HG02759 (cell line): ENCODE data around the gene MIAT.
A peak's percentile ranks its signal among the peaks of the same experiment; 100 is the strongest.

Source experiments
- ATAC-seq: cut with Tn5 transposase; IDR thresholded peaks from one replicate; pipeline ENCODE4 v1.9.1; 2021; ENCODE audit warnings: mild to moderate bottlenecking, moderate library complexity; ENCODE audit not compliant: unreplicated experiment

Gene MIAT

DNA sequence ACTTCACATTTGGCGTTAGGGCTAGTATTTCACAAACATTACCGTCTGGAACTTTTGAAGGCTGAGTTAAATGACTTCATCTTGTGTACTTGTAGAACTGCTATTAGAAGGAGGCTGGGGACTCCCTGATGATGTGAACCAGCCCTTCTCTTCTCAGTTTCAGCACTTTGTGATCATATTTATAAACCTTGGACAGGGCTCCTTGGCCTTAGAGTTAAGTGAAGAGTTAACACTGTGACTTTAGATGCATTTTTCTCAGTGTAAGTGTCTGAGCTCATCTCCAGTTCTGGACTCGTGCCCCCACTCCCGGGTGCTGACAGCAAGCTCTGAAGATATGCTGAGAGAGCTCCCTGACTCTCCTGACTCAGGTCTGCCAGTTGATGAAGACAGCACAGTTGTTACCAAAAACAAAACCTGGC is 8.4 kb downstream of the MIAT start:
- peak; percentile 26 for ATAC-seq

DNA sequence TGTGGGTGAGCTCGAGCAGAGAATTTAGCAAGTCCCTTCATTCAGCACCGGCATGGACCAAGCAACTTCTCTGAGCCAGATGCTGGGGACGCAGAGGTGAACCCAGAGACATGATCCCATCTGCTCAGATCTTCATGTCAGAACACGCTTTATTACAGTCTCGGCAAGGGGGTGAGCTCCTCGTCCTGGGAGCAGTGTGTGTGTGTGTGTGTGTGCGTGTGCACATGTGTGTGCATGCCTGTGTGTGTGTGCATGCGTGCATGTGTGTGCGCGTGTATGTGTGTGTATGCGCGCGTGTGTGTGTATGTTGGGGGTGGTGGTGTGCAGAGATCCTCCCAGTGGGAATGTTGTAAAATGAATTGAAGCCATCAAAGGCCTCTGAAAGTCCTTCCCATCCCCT is 9.8 kb downstream of the MIAT start:
- ATAC-seq, result no peak

DNA sequence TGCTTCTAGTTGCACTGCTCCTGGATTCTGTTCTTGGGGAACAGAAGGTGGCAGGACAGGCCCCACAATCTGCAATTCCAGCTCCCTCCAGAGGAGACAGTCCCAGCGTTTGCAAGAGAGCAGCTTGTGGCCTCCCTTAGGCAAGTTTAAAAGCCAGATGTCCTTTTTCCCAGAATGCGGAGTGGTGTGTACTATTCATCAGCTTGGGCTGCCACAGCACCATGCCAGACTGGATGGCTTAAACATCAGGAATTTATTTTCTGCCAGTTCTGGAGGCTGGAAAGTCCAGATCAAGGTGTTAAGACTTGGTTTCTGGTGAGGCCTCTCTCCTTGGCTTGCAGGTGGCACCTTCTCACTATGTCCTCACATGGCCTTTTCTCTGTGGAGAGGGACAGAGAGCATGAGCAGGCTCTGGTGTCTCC is 11.7 kb downstream of the MIAT start:
- no peak for ATAC-seq

DNA sequence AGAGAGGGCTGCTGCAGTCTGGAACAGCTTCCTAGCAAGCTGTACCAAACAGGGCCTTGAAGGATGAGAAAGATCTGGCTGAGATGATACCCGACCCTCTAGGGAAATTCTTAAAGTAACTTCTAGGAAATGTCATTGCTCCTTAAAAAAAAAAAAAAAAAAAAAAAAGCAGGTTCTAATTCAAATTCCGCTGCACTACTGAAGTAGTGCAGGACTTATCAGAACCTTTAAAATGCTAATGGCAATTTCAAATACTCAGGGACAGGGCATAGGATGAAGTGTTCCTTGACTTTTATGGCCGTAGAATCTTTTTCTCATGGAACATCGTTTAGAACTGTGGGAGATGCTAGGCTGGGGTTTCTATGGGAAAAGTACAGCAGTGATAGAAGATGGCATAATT is 13.1 kb downstream of the MIAT start:
- no peak for ATAC-seq

DNA sequence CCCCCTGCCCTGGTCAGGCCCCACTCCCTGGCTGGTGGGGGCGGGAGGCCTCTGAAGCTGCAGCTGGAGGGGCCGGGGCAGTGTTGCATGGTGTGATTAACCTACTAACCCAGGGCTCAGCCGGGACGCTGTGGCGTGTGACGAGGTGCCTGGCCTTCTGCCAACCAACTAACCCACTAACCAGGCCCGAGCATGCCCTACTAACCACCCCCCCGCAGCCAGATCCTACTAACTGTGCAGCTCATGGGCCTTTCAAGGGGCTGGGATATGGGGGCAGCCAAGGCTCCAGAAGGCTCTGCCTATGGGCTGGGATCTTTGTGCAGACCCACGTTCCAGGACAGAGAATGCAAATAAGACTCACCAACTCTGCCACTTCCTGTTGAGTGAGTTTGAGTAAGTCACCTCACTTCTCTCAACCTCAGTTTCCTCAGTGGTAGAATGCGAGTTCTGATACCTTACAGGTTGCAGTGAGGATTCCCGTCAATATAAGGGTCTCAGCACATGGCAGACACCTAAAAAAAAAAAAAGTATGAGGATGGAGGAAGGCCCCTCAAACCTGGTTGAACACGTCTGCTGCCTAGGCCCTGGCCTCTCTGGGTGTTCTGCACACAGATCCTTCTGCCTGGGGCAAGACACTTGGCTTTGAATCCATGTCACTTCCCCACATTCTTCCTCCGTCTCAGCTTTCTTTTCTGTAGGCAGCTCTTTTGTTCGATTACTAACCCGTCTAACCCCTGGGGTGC is 14.1 kb downstream of the MIAT start:
- peak; percentile 26 for ATAC-seq

DNA sequence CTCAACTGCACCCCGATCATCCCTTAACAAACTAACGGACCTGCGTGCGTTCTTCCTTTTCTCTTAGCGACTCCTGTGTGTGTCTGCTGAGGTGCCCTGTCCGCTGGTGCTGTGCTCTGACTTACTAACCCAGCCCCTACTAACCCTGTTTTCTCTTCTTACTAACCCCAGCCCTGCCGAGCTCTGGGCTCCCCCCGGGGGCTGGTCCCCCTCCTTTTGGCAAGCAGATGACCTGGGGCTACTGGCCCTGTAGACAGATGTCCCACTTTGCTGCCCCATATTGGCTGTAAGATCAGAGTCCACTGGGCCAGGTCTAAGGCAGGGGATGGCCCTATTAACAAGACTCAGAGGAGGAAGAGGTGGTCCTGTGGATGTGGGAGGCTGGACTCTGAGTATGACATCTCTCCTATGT is 14.7 kb downstream of the MIAT start:
- ATAC-seq, result peak; percentile 6

DNA sequence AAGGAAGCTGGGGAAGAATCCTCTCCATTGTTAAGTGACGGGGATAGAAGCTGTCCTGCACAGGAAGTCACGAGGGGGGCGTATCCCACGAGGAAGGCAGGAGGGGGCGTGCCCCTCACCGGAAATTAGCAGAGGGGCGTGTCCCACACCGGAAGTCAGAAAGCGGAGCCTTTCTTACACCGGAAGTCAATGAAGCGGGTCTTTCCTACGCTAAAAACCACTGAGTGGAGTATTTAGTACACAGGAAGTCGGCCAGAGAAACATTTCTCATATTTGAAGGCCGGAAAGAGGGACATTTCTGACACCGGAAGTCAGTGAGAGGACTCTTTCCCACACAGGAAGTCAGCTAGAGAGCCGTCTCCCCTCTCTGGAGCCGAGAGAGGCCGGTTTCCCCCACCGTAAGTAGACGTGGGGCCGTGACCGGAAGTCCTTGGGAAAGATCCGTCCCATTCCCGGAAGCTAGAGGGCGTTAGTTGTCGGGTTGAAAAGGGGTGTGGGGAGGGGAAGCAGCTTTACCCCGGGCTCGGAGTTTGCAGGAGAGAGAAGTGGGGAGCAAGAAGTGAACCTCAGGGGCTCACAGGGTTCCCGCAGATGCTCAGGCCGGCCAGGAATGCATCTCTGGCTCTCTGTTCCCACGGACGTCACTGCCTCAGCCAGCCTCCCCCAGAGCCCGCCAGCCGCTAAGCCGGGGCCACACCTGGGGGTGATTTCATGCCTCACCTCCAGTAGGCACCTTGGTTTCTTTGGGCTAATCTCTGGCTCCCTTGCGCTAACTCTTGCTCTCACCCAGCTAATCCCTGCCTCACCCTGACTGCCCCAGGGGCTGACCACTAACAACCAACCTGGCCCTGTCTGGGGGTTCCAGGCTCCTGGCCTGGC is 15.4 kb downstream of the MIAT start:
- ATAC-seq, result peak; percentile 73

DNA sequence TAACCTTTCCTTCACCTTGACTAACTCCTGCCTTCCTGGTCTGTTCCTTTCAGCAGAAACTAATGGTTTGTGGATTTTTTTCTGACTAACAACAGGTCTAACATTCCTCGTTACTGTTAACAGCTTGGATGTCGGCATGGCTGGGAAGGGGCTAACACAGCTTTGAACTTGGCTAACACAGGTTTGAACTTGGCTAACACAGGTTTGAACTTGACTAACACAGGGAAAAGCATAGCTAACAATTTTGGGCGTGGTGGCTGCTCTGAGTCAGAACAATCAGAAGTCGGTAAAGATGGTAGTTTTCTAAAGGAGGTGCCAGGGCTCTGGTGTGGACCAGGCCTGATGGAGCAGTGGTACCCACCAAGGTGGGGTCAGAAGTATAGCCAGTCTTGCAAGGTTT is 16.1 kb downstream of the MIAT start:
- ATAC-seq, result no peak

DNA sequence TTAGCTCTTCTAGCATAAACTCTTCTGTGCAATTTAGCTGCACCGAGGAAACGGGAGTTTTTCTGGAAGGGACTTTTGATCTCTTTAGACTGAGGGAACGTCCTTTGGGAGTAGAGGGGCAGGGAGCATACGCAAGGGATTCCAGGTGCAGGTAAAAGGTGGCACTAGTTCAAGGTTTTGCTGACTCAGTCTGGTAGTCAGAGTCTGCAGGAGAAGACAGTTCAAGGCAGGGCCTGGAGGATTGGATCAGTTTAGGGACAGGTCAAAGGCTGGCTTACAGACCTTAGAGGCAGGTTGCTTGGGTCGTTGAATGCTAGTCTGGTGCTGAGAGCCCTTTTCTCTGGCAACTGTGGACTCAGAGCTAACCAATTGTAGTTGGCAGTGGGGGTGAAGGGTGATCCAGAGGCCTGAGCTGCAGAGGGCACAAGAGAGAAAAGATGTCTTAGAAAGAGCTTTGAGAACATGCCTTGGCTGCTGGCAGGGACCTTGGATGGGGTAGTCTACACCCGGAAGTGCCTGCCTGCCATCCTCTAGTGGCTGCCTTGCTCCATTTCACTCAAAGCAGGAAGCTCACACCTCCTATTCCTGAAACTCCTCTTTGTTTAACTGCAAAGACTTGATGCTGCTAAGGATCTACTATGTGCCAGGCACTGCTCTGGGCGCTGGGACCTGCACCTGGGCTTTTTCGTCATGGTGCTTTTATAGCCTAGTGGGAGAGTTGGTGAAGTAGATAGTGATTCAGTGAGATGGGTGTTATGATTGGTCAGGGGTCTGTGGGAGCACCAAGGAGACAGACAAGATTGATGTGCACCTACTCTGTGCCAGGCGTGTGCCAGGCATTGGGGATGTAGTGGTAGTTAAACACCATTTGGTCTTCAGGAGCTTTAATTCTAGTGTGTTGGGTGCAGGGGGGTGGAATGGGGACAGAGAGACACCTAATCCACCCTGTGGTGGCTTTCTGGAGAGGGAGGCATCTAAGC is 17.1 kb downstream of the MIAT start:
- ATAC-seq, result no peak

DNA sequence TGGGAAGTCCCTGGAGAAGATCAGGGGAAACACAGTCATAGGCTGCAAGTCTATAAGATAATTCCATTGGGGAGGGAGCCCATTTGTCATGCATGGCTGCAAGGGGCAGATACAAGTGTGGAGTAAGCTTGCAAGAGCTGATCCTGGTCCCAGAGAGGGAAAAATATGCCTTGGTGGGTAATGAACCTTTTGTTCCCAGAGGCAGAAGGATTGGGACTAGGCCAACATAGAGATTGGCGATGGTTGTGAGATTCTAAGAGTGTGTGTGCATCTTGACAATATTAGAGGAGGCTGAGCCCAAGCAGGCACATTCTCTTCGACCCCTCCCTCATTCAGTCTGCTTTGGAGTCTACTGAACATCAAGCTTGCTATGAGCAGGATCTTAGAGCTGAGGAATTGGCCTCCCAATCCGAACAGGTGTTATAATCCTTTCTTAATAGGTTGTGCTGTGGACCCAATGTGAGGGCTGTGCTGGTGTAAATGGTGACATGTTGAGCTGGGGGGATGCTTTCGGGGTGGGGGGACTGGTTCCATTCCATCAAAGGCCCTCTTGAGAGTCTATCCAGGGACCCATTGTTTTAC is 18.4 kb downstream of the MIAT start:
- no peak for ATAC-seq

DNA sequence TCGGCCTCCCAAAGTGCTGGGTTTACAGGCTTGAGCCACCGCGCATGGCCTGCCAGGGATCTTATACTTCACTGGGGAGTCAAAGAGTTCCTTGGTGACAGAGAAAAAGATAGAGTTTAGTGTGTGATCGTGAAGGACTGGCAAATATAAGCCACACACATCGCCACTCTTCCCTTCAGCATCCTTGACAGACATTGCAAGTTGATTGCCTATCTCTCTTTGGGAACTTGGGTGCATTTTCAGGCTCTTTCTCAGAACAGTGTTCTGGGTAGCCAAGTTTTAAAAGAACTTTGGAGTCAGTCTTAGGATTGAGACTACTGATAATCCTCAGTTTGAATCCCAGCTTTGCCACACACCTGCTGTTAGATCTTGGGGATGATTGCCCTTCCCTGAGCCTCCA is 19.8 kb downstream of the MIAT start:
- ATAC-seq, result no peak

DNA sequence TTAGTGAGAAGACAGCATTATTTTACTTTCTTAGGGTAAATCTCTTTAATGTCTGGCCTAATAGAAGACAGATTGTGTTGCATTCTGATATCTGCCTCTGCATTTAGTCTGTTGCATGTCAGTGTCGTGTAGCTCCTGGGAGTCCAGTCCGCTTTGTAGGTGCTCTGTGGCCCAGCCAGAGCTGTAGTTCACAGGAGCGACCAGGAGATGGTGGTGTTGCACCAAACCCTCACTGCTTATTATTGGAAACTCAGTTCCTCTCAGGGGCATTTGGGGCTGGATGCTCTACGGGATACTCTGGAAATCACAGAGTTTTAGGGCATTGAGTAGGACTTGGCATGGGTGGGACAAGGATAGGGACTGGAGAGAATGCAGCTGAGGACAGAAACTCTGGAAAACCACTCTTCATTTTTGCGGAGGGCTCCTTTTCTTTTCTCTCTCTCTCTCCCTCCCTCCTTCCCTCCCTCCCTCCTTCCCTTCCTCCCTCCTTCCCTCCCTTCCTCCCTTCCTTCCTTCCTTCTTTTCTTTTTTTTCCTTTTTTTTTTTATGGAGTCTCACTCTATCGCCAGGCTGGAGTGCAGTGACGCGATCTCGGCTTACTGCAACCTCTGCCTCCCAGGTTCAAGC is 21.7 kb downstream of the MIAT start:
- no peak for ATAC-seq

DNA sequence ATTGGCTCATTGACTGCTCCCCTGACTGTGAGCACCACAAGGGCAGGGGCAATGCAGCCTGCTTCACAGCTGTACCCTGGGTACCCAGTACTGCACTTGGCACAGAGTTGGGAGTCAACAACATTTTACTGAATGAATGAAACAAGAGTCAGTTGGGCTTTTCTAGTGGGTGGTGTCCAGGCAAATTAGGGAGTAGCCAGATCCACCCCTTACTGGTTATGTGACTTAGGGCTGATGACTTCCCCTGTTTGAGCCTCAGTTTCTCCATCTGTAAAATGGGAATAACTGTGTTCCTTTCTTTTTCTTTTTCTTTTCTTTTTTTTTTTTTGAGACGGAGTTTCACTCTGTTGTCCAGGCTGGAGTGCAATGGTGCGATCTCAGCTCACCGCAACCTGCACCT is 23.1 kb downstream of the MIAT start:
- no peak for ATAC-seq

DNA sequence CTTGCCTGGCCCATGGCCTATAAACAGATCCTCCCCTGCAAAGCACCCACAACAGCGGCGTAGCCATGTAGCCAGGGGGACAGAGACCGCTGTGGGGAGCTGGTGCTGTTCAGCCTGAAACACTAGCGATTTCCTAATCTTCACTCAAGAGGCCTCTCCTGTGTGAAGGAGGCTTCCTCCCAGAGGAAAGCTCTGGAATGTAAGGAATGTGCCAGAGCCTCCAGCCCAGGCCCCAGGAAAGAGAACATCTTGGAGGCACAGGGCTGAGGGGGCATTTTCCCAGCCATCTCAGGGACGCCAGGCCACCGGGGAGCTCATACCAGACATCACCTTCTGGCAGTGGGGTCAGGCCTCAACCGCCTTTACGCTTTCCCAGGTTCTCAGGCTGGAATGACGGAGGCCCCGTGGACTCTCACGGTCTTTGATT is 24.0 kb downstream of the MIAT start:
- no peak for ATAC-seq

DNA sequence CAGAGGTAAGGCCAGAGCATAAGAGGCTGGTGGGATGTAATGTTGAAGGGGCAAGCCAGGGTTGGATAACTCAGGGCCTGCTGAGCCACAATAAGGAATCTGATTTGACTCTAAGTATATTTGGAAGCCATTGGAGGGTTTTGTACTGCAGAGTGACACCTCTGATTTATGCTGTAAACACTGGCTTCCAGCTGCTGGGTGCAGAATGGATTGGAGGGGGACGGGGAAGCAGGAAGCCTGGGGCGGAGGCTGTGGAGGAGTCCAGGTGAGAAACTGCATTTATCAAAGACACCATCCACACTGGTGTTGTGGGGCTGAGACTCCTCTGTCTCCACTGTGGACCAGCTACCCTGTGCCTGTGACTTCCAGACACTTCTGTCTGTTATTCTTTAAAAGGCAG is 26.8 kb downstream of the MIAT start:
- ATAC-seq, result no peak

DNA sequence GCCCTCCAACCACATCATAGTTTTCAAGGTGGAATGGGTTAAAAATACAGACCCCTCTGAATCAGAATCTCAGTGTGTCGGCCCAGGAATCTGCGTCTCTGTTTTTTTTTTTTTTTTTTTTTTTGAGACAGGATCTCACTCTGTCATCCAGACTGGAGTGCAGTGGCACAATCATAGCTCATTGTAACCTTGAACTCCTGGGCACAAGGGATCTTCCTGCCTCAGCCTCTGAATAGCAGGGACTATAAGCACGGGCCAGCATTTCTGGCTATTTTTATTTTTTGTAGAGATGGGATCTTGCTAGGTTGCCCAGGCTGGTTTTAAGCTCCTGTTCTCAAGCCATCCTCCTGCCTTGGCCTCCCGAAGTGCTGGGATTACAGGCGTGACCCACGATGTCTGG is 28.2 kb downstream of the MIAT start:
- no peak for ATAC-seq

DNA sequence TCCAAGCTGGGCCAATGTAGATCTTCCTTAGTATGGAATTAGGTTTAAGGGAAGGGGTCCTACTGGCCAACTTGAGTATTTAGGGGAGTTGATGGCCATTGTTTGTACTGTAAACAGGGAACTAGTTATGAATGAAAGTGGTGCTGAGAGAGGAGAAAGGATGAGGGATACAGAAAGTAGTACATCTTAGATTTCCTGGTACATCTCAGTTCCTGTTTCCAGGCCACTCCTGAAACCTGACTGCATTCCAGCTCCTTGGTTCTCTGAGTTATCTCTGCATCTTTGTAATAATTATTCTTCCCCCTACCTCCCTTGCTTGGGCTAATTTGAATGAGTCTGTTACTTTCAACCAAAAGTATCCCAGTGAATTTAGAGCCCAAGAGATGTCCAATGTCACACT is 30.1 kb downstream of the MIAT start:
- no peak for ATAC-seq

DNA sequence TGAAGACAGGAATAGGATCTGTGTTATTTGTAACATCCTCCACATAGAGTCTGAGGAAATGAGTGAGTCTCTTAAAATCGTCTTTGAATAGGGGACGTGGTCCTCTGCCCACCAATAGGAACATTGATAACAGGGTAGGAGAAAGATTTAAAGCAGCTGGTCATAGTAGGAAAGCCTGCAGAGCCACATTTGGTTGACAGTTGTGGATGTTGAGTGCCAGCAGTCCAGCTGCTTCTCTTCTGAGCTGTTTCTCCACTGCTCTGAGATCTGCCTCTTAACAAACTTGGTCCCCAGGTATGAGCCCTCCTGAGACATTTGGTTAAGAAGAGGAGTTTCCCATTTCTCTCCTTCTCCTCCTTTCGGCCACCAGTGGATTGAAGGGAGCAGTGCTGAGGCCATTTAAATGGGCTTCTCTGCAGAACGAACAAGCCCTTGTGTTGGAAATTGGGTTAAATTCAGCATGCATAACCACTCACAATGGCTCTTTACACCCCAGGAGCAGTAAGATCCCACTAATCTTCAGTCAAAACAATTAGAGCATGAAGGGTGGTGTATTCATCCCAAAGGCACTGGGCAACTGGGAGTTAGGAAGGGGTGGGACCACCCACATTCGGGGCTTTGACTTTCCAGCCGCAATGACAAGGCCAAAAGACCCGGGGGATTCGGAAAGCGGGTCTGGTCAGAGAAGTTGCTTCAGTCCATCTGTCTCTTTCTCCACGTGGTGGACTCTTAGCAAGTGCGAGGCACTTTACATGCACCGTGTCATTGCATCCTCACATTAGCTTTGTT is 32.3 kb downstream of the MIAT start:
- ATAC-seq, result no peak

DNA sequence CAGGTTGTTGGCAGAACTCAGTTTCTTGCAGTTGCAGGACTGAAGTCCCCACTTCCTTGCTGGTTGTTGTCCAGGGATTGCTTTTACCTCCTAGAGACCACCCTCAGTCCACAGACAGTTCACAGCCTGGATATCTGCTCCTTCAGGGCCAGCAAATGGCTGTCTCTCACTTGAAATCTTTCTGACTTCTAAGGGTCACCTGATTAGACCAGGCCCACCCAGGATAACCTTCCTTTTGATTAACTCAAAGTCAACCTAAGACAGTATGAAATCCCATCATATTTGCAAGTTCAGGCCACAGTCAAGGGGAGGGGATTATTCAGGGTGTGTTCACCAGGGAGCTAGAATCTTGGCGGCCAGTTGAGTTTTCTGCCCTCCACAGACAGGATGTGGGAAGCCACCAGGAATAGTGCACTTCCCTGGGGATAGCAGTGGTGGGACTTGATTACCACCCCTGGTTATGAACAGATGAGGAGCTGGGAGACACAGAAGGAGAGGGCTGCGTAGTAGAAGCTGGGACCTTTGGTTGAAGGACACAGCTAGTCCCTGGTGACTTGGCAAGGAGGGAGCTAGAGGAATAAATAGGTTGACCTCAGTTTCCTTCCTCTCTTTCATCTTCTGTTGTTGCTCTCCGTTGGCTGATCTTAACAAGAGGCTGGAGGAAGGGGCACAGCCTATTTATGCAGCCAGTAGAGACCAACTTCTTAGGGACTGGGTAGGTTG is 33.4 kb downstream of the MIAT start:
- ATAC-seq, result no peak
